ENCODE data around the gene CCNQ.

The CCNQ gene

GRCh38 chrX:153637121-153638040 is 38.4 kb upstream of the CCNQ start:
- DNase-seq = no peak

GRCh38 chrX:153636716-153637115 is 37.8 kb upstream of the CCNQ start:
- DNase-seq = no peak

- DNase-seq = peak in 1 of 56 donors; percentile 12
Observed at GRCh38 chrX:153635788-153636668, 37.1 kb upstream of the CCNQ start.

GRCh38 chrX:153635388-153635787 is 36.4 kb upstream of the CCNQ start:
- DNase-seq = no peak

GRCh38 chrX:153634832-153635231 is 35.9 kb upstream of the CCNQ start:
- DNase-seq = no peak

GRCh38 chrX:153634236-153634635 is 35.3 kb upstream of the CCNQ start:
- DNase-seq = no peak

GRCh38 chrX:153633607-153634180 is 34.8 kb upstream of the CCNQ start:
- no peak for DNase-seq

GRCh38 chrX:153633048-153633447 is 34.1 kb upstream of the CCNQ start:
- no peak for DNase-seq

GRCh38 chrX:153632595-153632946 is 33.6 kb upstream of the CCNQ start:
- no peak for DNase-seq

- no peak for DNase-seq
Observed at GRCh38 chrX:153631907-153632594, 33.1 kb upstream of the CCNQ start.

- DNase-seq = no peak
Observed at GRCh38 chrX:153631346-153631745, 32.4 kb upstream of the CCNQ start.

GRCh38 chrX:153628665-153629064 is 29.7 kb upstream of the CCNQ start:
- no peak for DNase-seq

GRCh38 chrX:153628129-153628528 is 29.2 kb upstream of the CCNQ start:
- no peak for DNase-seq

- DNase-seq = peak in 6 of 56 donors; percentile 11 to 46 (median 18)
Observed at GRCh38 chrX:153627675-153628111, 28.8 kb upstream of the CCNQ start.

GRCh38 chrX:153626863-153627674 is 28.1 kb upstream of the CCNQ start:
- no peak for DNase-seq

GRCh38 chrX:153626025-153626633 is 27.2 kb upstream of the CCNQ start:
- no peak for DNase-seq

- peak in 1 of 56 donors; percentile 37 for DNase-seq
Observed at GRCh38 chrX:153625271-153626024, 26.5 kb upstream of the CCNQ start.

GRCh38 chrX:153624196-153625091 is 25.5 kb upstream of the CCNQ start:
- DNase-seq = no peak

All from nucleus accumbens (tissue), 56 donors.